ENCODE results near the gene NPBWR2. TPM values are rescaled to one million over a fixed set of nuclear protein-coding genes. Genes with fewer than 3 reads are reported as not detected.

NPBWR2 gene
- total RNA-seq, 1 experiment from 2014 or later = not detected

- no peak for DNase-seq
- Histone ChIP-seq H3K27me3 (ENCODE audit: control insufficient read depth, insufficient read depth, low read length) (no peaks in the 10 kb centered on the region), H3K36me3 (replicated peaks; ENCODE audit: control insufficient read depth, insufficient read depth, low read length) (no peaks in the 10 kb centered on the region; the same call in 1 of the 2 replicates), H3K4me3 (ENCODE audit: insufficient read depth, low read depth, low read length) (no peak overlapping the region)
Observed at GRCh38 chr20:64073476-64074183, 33.7 kb downstream of the NPBWR2 start.

GRCh38 chr20:64072498-64073063, 34.8 kb downstream of the NPBWR2 start:
- DNase-seq = no peak
- no peaks in the 10 kb centered on the region for H3K27me3 ChIP-seq (ENCODE audit: control insufficient read depth, insufficient read depth, low read length)
- no peak overlapping the region for H3K4me3 ChIP-seq (ENCODE audit: insufficient read depth, low read depth, low read length)
- no peaks in the 10 kb centered on the region; the same call in 1 of the 2 replicates for H3K36me3 ChIP-seq (replicated peaks; ENCODE audit: control insufficient read depth, insufficient read depth, low read length)

- no peaks in the 10 kb centered on the region for H3K27me3 ChIP-seq (ENCODE audit: control insufficient read depth, insufficient read depth, low read length)
- no peaks in the 10 kb centered on the region; the same call in 1 of the 2 replicates for H3K36me3 ChIP-seq (replicated peaks; ENCODE audit: control insufficient read depth, insufficient read depth, low read length)
- no peak for DNase-seq
- H3K4me3 ChIP-seq (ENCODE audit: insufficient read depth, low read depth, low read length) = no peak overlapping the region
Observed at GRCh38 chr20:64071341-64072332, 35.7 kb downstream of the NPBWR2 start.

- DNase-seq = no peak
- H3K36me3 ChIP-seq (replicated peaks; ENCODE audit: control insufficient read depth, insufficient read depth, low read length) = no peaks in the 10 kb centered on the region; the same call in 1 of the 2 replicates
- H3K27me3 ChIP-seq (ENCODE audit: control insufficient read depth, insufficient read depth, low read length) = no peaks in the 10 kb centered on the region
- no peak overlapping the region for H3K4me3 ChIP-seq (ENCODE audit: insufficient read depth, low read depth, low read length)
Observed at GRCh38 chr20:64070244-64070993, 36.9 kb downstream of the NPBWR2 start.

- peak; percentile 98 for DNase-seq
- Histone ChIP-seq H3K27me3 (ENCODE audit: control insufficient read depth, insufficient read depth, low read length) (no peaks in the 10 kb centered on the region), H3K36me3 (replicated peaks; ENCODE audit: control insufficient read depth, insufficient read depth, low read length) (no peaks in the 10 kb centered on the region; the same call in 1 of the 2 replicates), H3K4me3 (ENCODE audit: insufficient read depth, low read depth, low read length) (no peak overlapping the region)
Observed at GRCh38 chr20:64069614-64070243, 37.6 kb downstream of the NPBWR2 start.

- no peaks in the 10 kb centered on the region for H3K27me3 ChIP-seq (ENCODE audit: control insufficient read depth, insufficient read depth, low read length)
- H3K36me3 ChIP-seq (replicated peaks; ENCODE audit: control insufficient read depth, insufficient read depth, low read length) = no peaks in the 10 kb centered on the region; the same call in 1 of the 2 replicates
- no peak overlapping the region for H3K4me3 ChIP-seq (ENCODE audit: insufficient read depth, low read depth, low read length)
- no peak for DNase-seq
Observed at GRCh38 chr20:64069209-64069613, 38.2 kb downstream of the NPBWR2 start.

GRCh38 chr20:64068386-64069208, 38.8 kb downstream of the NPBWR2 start:
- no peak for DNase-seq
- H3K36me3 ChIP-seq (replicated peaks; ENCODE audit: control insufficient read depth, insufficient read depth, low read length) = no peaks in the 10 kb centered on the region; the same call in 1 of the 2 replicates
- no peaks in the 10 kb centered on the region for H3K27me3 ChIP-seq (ENCODE audit: control insufficient read depth, insufficient read depth, low read length)
- H3K4me3 ChIP-seq (ENCODE audit: insufficient read depth, low read depth, low read length) = no peak overlapping the region

- H3K4me3 ChIP-seq (ENCODE audit: insufficient read depth, low read depth, low read length) = no peak overlapping the region
- no peaks in the 10 kb centered on the region; the same call in 1 of the 2 replicates for H3K36me3 ChIP-seq (replicated peaks; ENCODE audit: control insufficient read depth, insufficient read depth, low read length)
- no peaks in the 10 kb centered on the region for H3K27me3 ChIP-seq (ENCODE audit: control insufficient read depth, insufficient read depth, low read length)
- DNase-seq = peak; percentile 68
Observed at GRCh38 chr20:64067733-64068307, 39.5 kb downstream of the NPBWR2 start.

GRCh38 chr20:64067005-64067632, 40.2 kb downstream of the NPBWR2 start:
- Histone ChIP-seq H3K27me3 (ENCODE audit: control insufficient read depth, insufficient read depth, low read length) (no peaks in the 10 kb centered on the region), H3K36me3 (replicated peaks; ENCODE audit: control insufficient read depth, insufficient read depth, low read length) (no peaks in the 10 kb centered on the region; the same call in 1 of the 2 replicates), H3K4me3 (ENCODE audit: insufficient read depth, low read depth, low read length) (no peak overlapping the region)
- no peak for DNase-seq

- Histone ChIP-seq H3K27me3 (ENCODE audit: control insufficient read depth, insufficient read depth, low read length) (no peaks in the 10 kb centered on the region), H3K4me3 (ENCODE audit: insufficient read depth, low read depth, low read length) (no peak overlapping the region), H3K36me3 (replicated peaks; ENCODE audit: control insufficient read depth, insufficient read depth, low read length) (no peaks in the 10 kb centered on the region; the same call in 1 of the 2 replicates)
- peak; percentile 87 for DNase-seq
Observed at GRCh38 chr20:64065974-64066343, 41.4 kb downstream of the NPBWR2 start.

- no peaks in the 10 kb centered on the region; the same call in 1 of the 2 replicates for H3K36me3 ChIP-seq (replicated peaks; ENCODE audit: control insufficient read depth, insufficient read depth, low read length)
Observed at GRCh38 chr20:64065062-64065973, 42.0 kb downstream of the NPBWR2 start.

More at GRCh38 chr20:64065062-64065973, 42.0 kb downstream of the NPBWR2 start:
- no peaks in the 10 kb centered on the region for H3K27me3 ChIP-seq (ENCODE audit: control insufficient read depth, insufficient read depth, low read length)
- H3K4me3 ChIP-seq (ENCODE audit: insufficient read depth, low read depth, low read length) = no peak overlapping the region
- no peak for DNase-seq

Data from H7 (cell line).